Activated T-cell treated with anti-CD3 and anti-CD28 coated beads, Interleukin-2, amount 50 U/mL, for 72 hours (primary cell): Measurements from ENCODE around the gene ASMTL. TPM values are rescaled to one million over a fixed set of nuclear protein-coding genes. Genes with fewer than 3 reads are reported as not detected.
"Not testable (repeated sequence)": the region's sequence is repeated elsewhere in the genome, so short reads cannot be mapped to it uniquely, and the experiment has no call there.

ENCODE experiments used
- ATAC-seq, 2 donors: fragments of 150-1000 bp; cut with Tn5 transposase; replicated peaks in 1 of 2; 2 replicates each; pipeline ENCODE4 v1.10.0; 2021; ENCODE audit warnings: moderate library complexity in 2 of 2, mild to moderate bottlenecking in 1 of 2
- DNase-seq, 2 donors: peaks; one replicate each; pipeline ENCODE4 v3.0.0; 2021 to 2022; ENCODE audit warnings: mixed read lengths in 1 of 2
- H3K27ac Mint-ChIP-seq: one replicate; pipeline ENCODE4 v1.8.0; 2022; ENCODE audit warnings: mild to moderate bottlenecking, moderate library complexity, mixed read lengths
- H3K27me3 Mint-ChIP-seq: one replicate; pipeline ENCODE4 v1.8.0; 2022; ENCODE audit warnings: low read depth, mixed read lengths
- H3K36me3 Mint-ChIP-seq, 2 donors: one replicate each; pipeline ENCODE4 v1.8.0; 2022; ENCODE audit warnings: mixed read lengths in 2 of 2, mild to moderate bottlenecking in 1 of 2; ENCODE audit not compliant: insufficient read depth in 2 of 2
- H3K4me1 Mint-ChIP-seq: one replicate; pipeline ENCODE4 v1.8.0; 2022; ENCODE audit warnings: low read depth, mixed read lengths
- H3K4me3 Mint-ChIP-seq, 2 donors: one replicate each; pipeline ENCODE4 v1.8.0; 2022; ENCODE audit warnings: mild to moderate bottlenecking in 2 of 2, mixed read lengths in 2 of 2, moderate library complexity in 2 of 2
- H3K9me3 Mint-ChIP-seq, 2 donors: one replicate each; pipeline ENCODE4 v1.8.0; 2022; ENCODE audit warnings: mixed read lengths in 2 of 2
- total RNA-seq, 2 donors: library from RNA; stranded (reverse); gene quantifications; one replicate each; pipeline ENCODE4 v1.2.3, GENCODE V29; 2022

Gene ASMTL
- total RNA-seq, 2 donors from 2014 or later, result 70.4 to 101 TPM

DNA sequence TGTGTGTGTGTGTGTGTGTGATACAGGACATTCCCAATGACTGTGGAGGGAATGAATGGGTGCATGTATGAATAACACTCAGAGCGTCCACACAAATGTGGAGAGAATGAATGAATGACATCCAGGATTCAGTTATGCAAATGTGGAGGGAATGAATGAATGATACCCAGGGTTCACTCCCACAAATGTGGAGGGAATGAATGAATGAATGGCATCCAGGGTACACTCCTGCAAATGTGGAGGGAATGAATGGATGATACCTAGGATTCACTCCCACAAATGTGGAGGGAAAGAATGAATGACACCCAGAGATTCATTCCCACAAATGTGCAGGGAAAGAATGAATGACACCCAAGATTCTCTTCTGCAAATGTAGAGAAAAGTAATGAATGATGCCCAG, 36.0 kb upstream of the ASMTL start:
- Mint-ChIP-seq H3K36me3 (peaks cover 23 to 24% of the 10 kb centered on the region in 2 donors), H3K27me3 (no peaks in the 10 kb centered on the region), H3K27ac (no peak overlapping the region), H3K4me1 (peaks cover 33% of the 10 kb centered on the region), H3K9me3 (peaks cover 4 to 9% of the 10 kb centered on the region in 2 donors), H3K4me3 (no peak overlapping the region)
- ATAC-seq, result no peak
- DNase-seq, result no peak

DNA sequence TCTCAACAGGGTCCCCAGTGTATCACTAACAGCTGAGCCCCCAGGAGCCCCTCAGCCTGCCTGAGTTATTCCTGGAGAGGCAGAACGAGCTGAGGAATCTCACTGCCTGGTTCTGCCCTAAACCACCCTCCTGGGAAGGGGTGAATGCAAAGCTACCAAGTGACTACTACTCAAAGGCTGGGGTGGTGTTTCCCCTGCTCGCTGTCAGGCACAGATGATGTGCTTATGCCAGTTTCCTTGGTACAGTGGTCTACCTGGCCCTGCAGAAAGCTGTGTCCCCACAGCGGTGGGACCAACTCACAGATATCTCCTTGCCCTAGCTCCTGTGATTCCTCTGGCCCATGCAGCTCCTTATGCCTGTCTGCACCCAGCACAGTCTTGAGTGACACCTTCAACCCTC, 35.4 kb upstream of the ASMTL start:
- ATAC-seq (no peak), DNase-seq (no peak)
- peaks cover 33% of the 10 kb centered on the region for H3K4me1 Mint-ChIP-seq
- no peak overlapping the region for H3K27ac Mint-ChIP-seq
- peaks cover 4 to 9% of the 10 kb centered on the region in 2 donors for H3K9me3 Mint-ChIP-seq
- peaks cover 23 to 24% of the 10 kb centered on the region in 2 donors for H3K36me3 Mint-ChIP-seq
- H3K4me3 Mint-ChIP-seq, result no peak overlapping the region
- H3K27me3 Mint-ChIP-seq, result no peaks in the 10 kb centered on the region

DNA sequence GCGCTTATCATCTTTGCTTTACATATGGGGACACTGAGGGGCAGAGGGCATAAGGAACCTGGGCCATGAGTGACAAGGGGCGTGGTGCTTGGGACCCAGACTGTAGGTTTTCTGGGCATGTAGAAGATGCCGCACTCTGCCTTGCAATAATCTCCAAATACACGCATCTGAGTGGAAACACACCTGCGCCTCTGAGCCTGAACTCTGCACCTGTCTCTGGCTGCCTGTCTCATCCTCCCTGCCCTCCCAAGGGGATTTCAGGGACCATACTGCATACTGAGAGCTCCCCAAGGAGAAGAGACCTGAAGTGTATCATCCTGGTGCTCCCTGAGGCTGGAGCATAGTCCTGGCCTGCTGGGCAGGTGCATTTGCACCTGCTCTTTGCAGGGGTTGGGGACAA, 34.7 kb upstream of the ASMTL start:
- H3K4me3 Mint-ChIP-seq, result no peak overlapping the region
- DNase-seq (no peak), ATAC-seq (no peak)
- no peaks in the 10 kb centered on the region for H3K27me3 Mint-ChIP-seq
- H3K9me3 Mint-ChIP-seq, result peaks cover 4 to 9% of the 10 kb centered on the region in 2 donors
- H3K27ac Mint-ChIP-seq, result peak overlapping the region; percentile 46
- H3K4me1 Mint-ChIP-seq, result peaks cover 31% of the 10 kb centered on the region
- peaks cover 25 to 26% of the 10 kb centered on the region in 2 donors for H3K36me3 Mint-ChIP-seq

- peak overlapping the region; percentile 12 for H3K27ac Mint-ChIP-seq
- peaks cover 31% of the 10 kb centered on the region for H3K4me1 Mint-ChIP-seq
- H3K9me3 Mint-ChIP-seq, result peaks cover 4 to 9% of the 10 kb centered on the region in 2 donors
- ATAC-seq, result no peak
- H3K27me3 Mint-ChIP-seq, result no peaks in the 10 kb centered on the region
- H3K4me3 Mint-ChIP-seq, result no peak overlapping the region
- peaks cover 27% of the 10 kb centered on the region in 2 donors for H3K36me3 Mint-ChIP-seq
- no peak for DNase-seq
These were observed 34.1 kb upstream of the ASMTL start for GRCh38 chrX:1486749-1487361.

- H3K4me1 Mint-ChIP-seq, result peaks cover 37% of the 10 kb centered on the region
These were observed 33.5 kb upstream of the ASMTL start for GRCh38 chrX:1486177-1486576.

GRCh38 chrX:1485033-1485432, 32.3 kb upstream of the ASMTL start:
- Mint-ChIP-seq H3K4me1 (peaks cover 49% of the 10 kb centered on the region), H3K36me3 (peaks cover 23 to 26% of the 10 kb centered on the region in 2 donors), H3K9me3 (peaks cover 0 to 2% of the 10 kb centered on the region in 2 donors), H3K27ac (no peak overlapping the region), H3K27me3 (no peaks in the 10 kb centered on the region), H3K4me3 (no peak overlapping the region)
- DNase-seq, result no peak
- no peak for ATAC-seq

More at GRCh38 chrX:1486177-1486576, 33.5 kb upstream of the ASMTL start:
- ATAC-seq (no peak), DNase-seq (no peak)
- Mint-ChIP-seq H3K36me3 (peaks cover 20 to 22% of the 10 kb centered on the region in 2 donors), H3K4me3 (no peak overlapping the region), H3K27me3 (no peaks in the 10 kb centered on the region), H3K9me3 (peaks cover under 1 to 4% of the 10 kb centered on the region in 2 donors), H3K27ac (no peak overlapping the region)

- Mint-ChIP-seq H3K9me3 (peaks cover under 1 to 3% of the 10 kb centered on the region in 2 donors), H3K27ac (no peak overlapping the region), H3K36me3 (peaks cover 27 to 28% of the 10 kb centered on the region in 2 donors), H3K27me3 (no peaks in the 10 kb centered on the region), H3K4me3 (no peak overlapping the region), H3K4me1 (peaks cover 53% of the 10 kb centered on the region)
- no peak for ATAC-seq
- DNase-seq, result no peak
These were observed 31.9 kb upstream of the ASMTL start for GRCh38 chrX:1484638-1485019.

- Mint-ChIP-seq H3K4me3 (peak overlapping the region; percentile 64 to 76), H3K27me3 (no peaks in the 10 kb centered on the region), H3K4me1 (peaks cover 59% of the 10 kb centered on the region), H3K36me3 (peaks cover 28 to 33% of the 10 kb centered on the region in 2 donors), H3K9me3 (peaks cover 4 to 8% of the 10 kb centered on the region in 2 donors), H3K27ac (peak overlapping the region; percentile 93)
- ATAC-seq, result peak; percentile 24 to 49
- DNase-seq, result peak in 1 of 2 donors; percentile 50
These were observed 31.3 kb upstream of the ASMTL start for GRCh38 chrX:1483843-1484637.

- H3K4me1 Mint-ChIP-seq, result peaks cover 73% of the 10 kb centered on the region
- H3K36me3 Mint-ChIP-seq, result peaks cover 32 to 38% of the 10 kb centered on the region in 2 donors
- H3K4me3 Mint-ChIP-seq, result peak overlapping the region; percentile 89 to 93
- ATAC-seq, DNase-seq, H3K9me3 Mint-ChIP-seq, H3K27me3 Mint-ChIP-seq: not testable (repeated sequence)
- H3K27ac Mint-ChIP-seq, result peak overlapping the region; percentile 100
These were observed 29.8 kb upstream of the ASMTL start for GRCh38 chrX:1482530-1482928.

DNA sequence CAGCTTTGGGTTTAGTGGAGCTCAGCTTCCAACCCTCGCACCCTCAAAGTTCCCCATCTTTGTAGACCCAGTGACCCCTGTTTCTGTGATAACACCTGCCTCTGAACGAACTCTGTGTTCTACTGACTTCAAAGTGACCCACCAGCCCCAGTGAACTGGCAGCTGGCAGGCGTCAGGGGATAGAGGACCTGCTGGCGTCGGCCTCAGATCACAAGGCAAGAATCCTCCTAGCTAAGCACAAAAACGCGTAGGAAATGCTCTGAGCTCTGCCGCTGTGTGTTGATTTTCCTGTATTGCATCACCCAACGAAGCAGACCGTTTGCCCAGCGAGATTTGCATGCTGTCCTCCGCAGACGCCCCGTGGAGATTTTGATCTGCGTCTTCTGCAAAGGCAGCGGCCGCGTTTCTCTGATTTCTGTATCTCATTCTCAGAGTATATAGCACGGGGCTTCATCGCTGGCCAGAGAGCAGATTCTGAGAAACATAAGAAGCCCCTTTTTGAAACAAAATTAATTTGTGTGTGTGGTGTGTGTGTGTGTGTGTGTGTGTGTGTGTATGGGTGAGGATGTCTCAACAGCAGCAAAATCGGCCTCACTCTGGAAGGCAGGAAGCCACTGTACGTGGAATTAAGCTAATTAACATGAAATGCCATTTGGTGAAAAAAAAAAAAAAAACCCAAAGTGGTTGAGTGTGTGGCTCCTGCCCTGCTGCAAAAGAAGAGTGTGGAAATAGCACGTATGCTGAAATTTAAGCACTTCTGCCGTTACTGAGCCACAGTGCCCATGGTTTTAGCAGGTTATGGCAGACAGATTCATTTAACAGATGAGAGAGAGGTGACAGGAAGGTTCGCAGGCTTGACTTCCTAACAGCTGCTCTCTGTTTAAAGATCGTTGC, 29.2 kb upstream of the ASMTL start:
- Mint-ChIP-seq H3K9me3 (peaks cover 4 to 8% of the 10 kb centered on the region in 2 donors), H3K36me3 (peaks cover 30 to 40% of the 10 kb centered on the region in 2 donors), H3K4me3 (peak overlapping the region; percentile 89 to 93), H3K27me3 (no peaks in the 10 kb centered on the region), H3K27ac (peak overlapping the region; percentile 100), H3K4me1 (peaks cover 79% of the 10 kb centered on the region)
- peak; percentile 84 to 89 for DNase-seq
- ATAC-seq, result peak; percentile 86

GRCh38 chrX:1480082-1480785, 27.5 kb upstream of the ASMTL start:
- Mint-ChIP-seq H3K36me3 (peaks cover 31 to 40% of the 10 kb centered on the region in 2 donors), H3K4me3 (peak overlapping the region; percentile 69 to 74), H3K27ac (peak overlapping the region; percentile 100), H3K27me3 (no peaks in the 10 kb centered on the region), H3K4me1 (peaks cover 79% of the 10 kb centered on the region), H3K9me3 (peaks cover 7 to 10% of the 10 kb centered on the region in 2 donors)
- peak in 1 of 2 donors; percentile 25 for ATAC-seq
- no peak for DNase-seq

DNA sequence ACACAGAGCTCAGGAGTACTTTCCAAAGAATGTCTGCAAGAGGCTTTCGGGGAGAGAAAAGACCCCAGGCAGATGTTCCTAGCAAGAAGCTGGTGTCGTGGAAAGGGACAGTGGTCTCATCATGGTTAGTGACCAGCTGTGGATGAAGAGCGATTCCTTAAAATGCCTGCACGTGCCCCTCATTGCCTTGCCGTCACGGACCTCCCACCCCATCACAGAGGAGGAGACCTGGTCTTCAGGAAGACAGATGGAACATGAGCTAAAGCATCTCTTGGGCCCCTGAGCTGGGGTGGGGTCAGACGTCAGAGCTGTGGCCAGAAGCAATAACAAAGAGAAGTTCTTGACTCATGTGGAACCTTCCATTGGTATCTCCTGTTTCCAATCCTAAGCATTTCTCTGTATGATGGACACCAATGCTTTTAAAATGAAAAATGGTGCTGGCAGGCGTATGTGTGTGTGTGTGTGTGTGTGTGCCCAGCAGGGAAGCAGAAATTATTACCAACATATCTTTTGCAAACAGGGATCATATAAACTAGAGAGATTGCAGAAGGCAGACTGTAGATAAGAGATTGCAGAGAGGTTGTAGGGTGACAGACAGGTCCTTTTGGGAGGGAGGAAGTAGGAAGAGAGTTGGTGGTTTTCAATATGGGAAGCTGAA, 25.2 kb upstream of the ASMTL start:
- no peak for DNase-seq
- peaks cover 47 to 53% of the 10 kb centered on the region in 2 donors for H3K36me3 Mint-ChIP-seq
- peaks cover 13 to 28% of the 10 kb centered on the region in 2 donors for H3K9me3 Mint-ChIP-seq
- H3K27ac Mint-ChIP-seq, result peak overlapping the region; percentile 97
- ATAC-seq, result no peak
- peak overlapping the region; percentile 4 to 33 for H3K4me3 Mint-ChIP-seq
- no peaks in the 10 kb centered on the region for H3K27me3 Mint-ChIP-seq
- peaks cover 77% of the 10 kb centered on the region for H3K4me1 Mint-ChIP-seq
